Astrocyte of the cerebellum (primary cell): Measurements from ENCODE around the gene ARSB.

Source experiments
- DNase-seq: peaks from one replicate; pipeline ENCODE4 v3.0.0-alpha.2; 2011; ENCODE audit warnings: low read depth
- H3K4me3 ChIP-seq: 2 replicates; pipeline ENCODE4 v1.5.1; 2011; ENCODE audit warnings: mild to moderate bottlenecking, low read depth, low read length, moderate library complexity
- CTCF ChIP-seq: IDR thresholded peaks from 2 replicates; pipeline ENCODE4 v1.5.1; 2012; ENCODE audit warnings: low read length, low read depth, moderate library complexity, mild to moderate bottlenecking; ENCODE audit errors: missing control alignments
- in situ Hi-C: cut with HindIII; loops from 2 replicates; pipeline ENCODE4 v1.10.0; 2017; ENCODE audit warnings: low sequenced_read_pairs

Gene ARSB

GRCh38 chr5:78747705-78748359, 237.3 kb downstream of the ARSB start:
- no peak overlapping the region for H3K4me3 ChIP-seq
- peak; percentile 82 for DNase-seq
- no peak for TF ChIP-seq CTCF
- in situ Hi-C loops, result loop anchor here (5.0 kb wide), 1 partner anchor 49 kb away; no protein-coding TSS in a partner anchor

GRCh38 chr5:78747055-78747454, 238.1 kb downstream of the ARSB start:
- TF ChIP-seq CTCF, result no peak
- DNase-seq, result no peak
- in situ Hi-C loops, result loop anchor here (5.0 kb wide), 1 partner anchor 50 kb away; no protein-coding TSS in a partner anchor
- no peak overlapping the region for H3K4me3 ChIP-seq

GRCh38 chr5:78746021-78746770, 238.9 kb downstream of the ARSB start:
- in situ Hi-C loops, result loop anchor here (5.0 kb wide), 1 partner anchor 51 kb away; no protein-coding TSS in a partner anchor
- no peak overlapping the region for H3K4me3 ChIP-seq
- DNase-seq, result peak; percentile 38
- no peak for TF ChIP-seq CTCF

GRCh38 chr5:78744951-78745534, 240.1 kb downstream of the ARSB start:
- in situ Hi-C loops, result loop anchor here (5.0 kb wide), 1 partner anchor 52 kb away; no protein-coding TSS in a partner anchor
- DNase-seq, result peak; percentile 72
- H3K4me3 ChIP-seq, result no peak overlapping the region
- TF ChIP-seq CTCF, result no peak

- TF ChIP-seq CTCF, result no peak
- in situ Hi-C loops, result no loop called here
- DNase-seq, result no peak
- no peak overlapping the region for H3K4me3 ChIP-seq
Observed at GRCh38 chr5:78741019-78741418, 244.1 kb downstream of the ARSB start.

- DNase-seq, result no peak
- TF ChIP-seq CTCF, result no peak
- in situ Hi-C loops, result no loop called here
- no peak overlapping the region for H3K4me3 ChIP-seq
Observed at GRCh38 chr5:78738693-78739300, 246.3 kb downstream of the ARSB start.
